ENCODE results near the gene MED13.
A peak's percentile ranks its signal among the peaks of the same experiment; 100 is the strongest.

Gene MED13

DNA sequence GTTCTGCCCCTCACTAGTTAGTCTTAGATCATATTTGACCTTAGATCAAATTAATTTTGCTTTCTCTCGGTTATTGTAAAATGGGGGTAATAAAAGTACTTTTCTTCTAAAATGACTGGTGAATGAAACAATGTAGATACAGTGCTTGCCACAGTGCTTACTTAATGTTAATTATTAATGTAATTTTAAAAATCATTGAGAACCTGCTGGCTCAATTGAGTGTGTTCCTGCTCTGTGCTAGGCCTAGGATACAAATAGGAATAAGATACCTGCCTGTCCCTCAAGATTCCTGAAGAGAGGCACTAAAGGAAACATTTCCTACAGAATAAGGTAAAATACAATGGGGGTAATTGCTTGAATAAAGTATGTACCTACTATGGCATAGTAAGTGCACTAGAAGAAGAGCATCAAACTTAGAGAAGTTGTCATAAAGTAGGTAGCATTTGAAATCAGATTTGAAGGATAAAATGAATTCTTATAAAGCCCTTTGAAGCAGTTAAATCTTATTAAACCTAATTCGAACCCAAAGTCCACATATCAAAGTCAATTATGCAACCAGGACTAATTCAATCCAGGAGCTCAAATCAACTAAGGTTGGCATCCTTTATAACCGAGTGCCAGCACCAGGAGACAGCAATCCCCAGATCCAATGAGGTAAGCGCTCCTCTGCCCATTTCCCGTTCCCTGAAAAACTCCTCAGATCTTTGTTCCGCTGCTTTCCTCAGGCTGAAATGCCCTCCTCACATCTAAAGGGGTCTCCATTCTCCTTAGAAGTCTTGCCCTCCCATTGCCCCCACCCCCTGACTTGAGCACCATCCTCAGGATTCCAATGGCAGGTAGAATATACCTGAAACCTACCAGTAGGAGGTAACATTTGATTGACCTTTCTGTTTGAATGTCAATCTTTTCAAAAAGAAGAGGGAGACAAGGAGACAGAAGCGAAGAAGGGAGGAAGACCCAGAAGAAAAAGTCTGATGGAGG, 2.4 kb upstream of the MED13 start:
- no peaks in the 10 kb centered on the region for H3K27me3 ChIP-seq (ENCODE audit: low read depth, low read length)
- H3K4me1 ChIP-seq (ENCODE audit: control insufficient read depth in 1 of 2, insufficient read depth in 2 of 2, low read length in 2 of 2): peaks cover 11 to 16% of the 10 kb centered on the region in 2 donors
- peaks cover 0 to 13% of the 10 kb centered on the region in 2 donors for H3K36me3 ChIP-seq (ENCODE audit: control insufficient read depth in 1 of 2, insufficient read depth in 2 of 2, low read length in 2 of 2)
- H3K27ac ChIP-seq (ENCODE audit: low read length): no peak overlapping the region
- H3K4me3 ChIP-seq (ENCODE audit: low read depth in 1 of 2, low read length in 2 of 2): no peak overlapping the region
- no peaks in the 10 kb centered on the region for H3K9me3 ChIP-seq (ENCODE audit: control insufficient read depth in 1 of 2, low read length in 2 of 2)

DNA sequence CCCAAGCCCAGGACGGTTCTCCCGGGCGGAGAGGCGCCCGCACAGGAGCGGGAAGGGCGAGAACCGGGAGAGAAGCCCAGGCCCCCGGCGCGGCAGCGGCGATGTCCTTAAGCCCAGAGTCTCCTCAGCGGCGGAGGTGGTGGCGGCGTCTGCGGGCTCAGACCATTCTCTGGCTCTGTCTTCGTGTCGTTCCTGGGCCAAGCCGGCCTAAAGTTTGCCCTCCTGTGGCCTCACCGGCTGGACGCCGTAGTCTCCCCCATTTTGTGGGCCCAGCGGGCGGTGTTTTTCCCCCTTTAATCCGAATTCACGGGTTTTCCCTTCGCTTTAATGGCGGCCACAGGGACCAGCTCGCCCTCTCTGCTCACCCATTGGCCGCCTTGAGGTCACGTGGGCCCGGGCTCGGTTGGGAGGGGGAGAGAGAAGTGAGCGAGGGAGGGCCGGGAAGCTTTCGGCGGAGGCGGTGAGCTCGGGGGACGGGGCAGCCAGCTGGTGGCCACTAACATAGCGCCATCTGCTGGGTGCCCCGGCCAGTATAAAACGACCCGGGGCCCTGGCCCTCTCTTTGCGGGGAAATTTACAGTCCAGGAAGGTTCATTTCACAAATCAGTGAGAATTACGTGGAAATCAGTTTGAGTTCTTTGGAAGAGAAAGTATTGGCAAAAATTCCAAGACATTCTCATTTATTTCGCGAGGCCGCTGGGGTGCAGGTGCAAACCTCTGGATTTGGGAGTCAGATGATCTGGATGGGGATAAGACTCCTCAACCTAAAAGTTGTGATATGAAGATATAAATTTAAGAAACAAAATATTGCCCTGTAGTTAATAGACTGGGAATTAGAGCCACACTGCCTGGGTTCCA, 762 bp upstream of the MED13 start:
- peaks cover 19 to 24% of the 10 kb centered on the region in 2 donors for H3K4me1 ChIP-seq (ENCODE audit: control insufficient read depth in 1 of 2, insufficient read depth in 2 of 2, low read length in 2 of 2)
- peaks cover 0 to 15% of the 10 kb centered on the region in 2 donors for H3K36me3 ChIP-seq (ENCODE audit: control insufficient read depth in 1 of 2, insufficient read depth in 2 of 2, low read length in 2 of 2)
- peak overlapping the region; percentile 79 to 95 for H3K4me3 ChIP-seq (ENCODE audit: low read depth in 1 of 2, low read length in 2 of 2)
- peak overlapping the region; percentile 95 for H3K27ac ChIP-seq (ENCODE audit: low read length)
- H3K9me3 ChIP-seq (ENCODE audit: control insufficient read depth in 1 of 2, low read length in 2 of 2): no peaks in the 10 kb centered on the region
- no peaks in the 10 kb centered on the region for H3K27me3 ChIP-seq (ENCODE audit: low read depth, low read length)

DNA sequence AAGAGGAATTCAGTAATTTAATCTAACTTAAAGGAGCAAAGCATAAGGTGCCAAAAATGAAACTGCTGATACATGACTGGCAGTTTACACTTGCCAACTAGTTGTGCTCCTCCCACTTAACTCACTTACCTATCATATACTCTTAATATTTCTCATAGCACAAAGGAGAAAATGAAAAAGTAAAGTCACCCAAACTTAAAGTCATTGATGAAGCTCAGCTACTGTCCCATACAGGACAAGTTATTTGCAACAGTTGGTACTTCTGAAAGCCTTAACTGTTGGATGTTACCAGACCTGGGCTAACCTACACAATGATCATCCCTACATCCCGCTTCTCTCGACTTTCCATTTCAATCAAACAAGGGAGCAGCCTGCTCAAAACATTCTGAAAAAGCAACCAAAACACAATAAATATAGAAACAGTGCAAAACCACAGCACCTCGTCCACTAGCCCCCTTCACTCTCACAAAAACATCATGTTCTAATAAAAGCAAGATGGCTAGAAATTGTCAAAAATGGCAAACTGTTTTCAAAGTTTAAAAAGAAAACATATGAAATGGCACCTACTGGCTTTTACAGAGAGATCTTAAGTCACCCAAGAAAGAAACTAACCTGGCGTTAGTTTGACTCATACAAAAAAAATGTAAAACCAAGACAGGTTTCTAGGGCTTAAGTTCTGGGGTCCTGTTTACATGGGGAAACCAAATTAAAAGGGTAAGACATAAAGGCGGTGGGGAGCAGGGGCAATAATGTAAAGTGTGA, 868 bp downstream of the MED13 start:
- peak overlapping the region; percentile 91 for H3K27ac ChIP-seq (ENCODE audit: low read length)
- peak overlapping the region; percentile 95 to 98 for H3K4me3 ChIP-seq (ENCODE audit: low read depth in 1 of 2, low read length in 2 of 2)
- peaks cover 0 to 23% of the 10 kb centered on the region in 2 donors for H3K36me3 ChIP-seq (ENCODE audit: control insufficient read depth in 1 of 2, insufficient read depth in 2 of 2, low read length in 2 of 2)
- no peaks in the 10 kb centered on the region for H3K27me3 ChIP-seq (ENCODE audit: low read depth, low read length)
- H3K4me1 ChIP-seq (ENCODE audit: control insufficient read depth in 1 of 2, insufficient read depth in 2 of 2, low read length in 2 of 2): peaks cover 24 to 34% of the 10 kb centered on the region in 2 donors
- no peaks in the 10 kb centered on the region for H3K9me3 ChIP-seq (ENCODE audit: control insufficient read depth in 1 of 2, low read length in 2 of 2)

DNA sequence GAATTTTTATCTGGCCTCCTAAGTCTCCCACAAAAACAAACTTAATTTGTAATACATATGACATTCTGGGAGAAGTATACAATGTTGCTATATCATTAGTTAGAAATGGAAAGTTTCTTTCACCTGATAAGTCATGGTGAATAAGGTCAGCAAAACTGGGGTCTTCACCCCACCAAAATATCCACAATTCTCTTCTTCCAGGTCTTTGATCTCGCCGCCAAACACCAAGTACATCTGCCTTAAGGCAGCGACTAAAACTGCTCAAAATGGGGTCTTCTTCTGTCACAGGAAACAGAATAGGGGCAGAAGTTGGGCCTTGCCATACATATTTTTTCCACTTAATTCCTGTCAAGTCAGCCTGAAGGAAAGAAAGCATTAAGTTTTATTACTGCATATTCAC, 2.1 kb downstream of the MED13 start:
- Histone ChIP-seq H3K9me3 (ENCODE audit: control insufficient read depth in 1 of 2, low read length in 2 of 2) (no peaks in the 10 kb centered on the region), H3K4me1 (ENCODE audit: control insufficient read depth in 1 of 2, insufficient read depth in 2 of 2, low read length in 2 of 2) (peaks cover 25 to 40% of the 10 kb centered on the region in 2 donors), H3K4me3 (ENCODE audit: low read depth in 1 of 2, low read length in 2 of 2) (peak overlapping the region; percentile 95 to 98), H3K27ac (ENCODE audit: low read length) (peak overlapping the region; percentile 32), H3K36me3 (ENCODE audit: control insufficient read depth in 1 of 2, insufficient read depth in 2 of 2, low read length in 2 of 2) (peaks cover 0 to 23% of the 10 kb centered on the region in 2 donors), H3K27me3 (ENCODE audit: low read depth, low read length) (no peaks in the 10 kb centered on the region)

DNA sequence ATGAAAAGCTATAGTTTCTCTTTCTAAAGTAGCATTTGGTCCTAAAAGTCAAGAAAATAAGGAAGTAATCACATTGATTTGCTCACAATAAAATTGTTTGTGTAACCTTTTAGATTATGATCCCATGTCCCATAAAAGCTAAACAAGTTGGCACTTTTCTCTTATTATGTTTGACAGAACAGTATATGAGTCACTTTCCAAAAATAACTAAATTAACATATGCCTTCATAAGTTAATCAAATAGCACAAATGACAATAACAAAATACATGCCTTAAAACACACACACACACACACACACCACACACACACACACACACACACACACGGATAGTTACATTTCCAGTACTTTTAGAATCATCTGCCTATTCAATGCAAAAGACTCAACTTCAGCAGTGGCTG, 2.8 kb downstream of the MED13 start:
- H3K4me3 ChIP-seq (ENCODE audit: low read depth in 1 of 2, low read length in 2 of 2): peak overlapping the region; percentile 95 to 98
- H3K36me3 ChIP-seq (ENCODE audit: control insufficient read depth in 1 of 2, insufficient read depth in 2 of 2, low read length in 2 of 2): peaks cover 2 to 23% of the 10 kb centered on the region in 2 donors
- no peaks in the 10 kb centered on the region for H3K9me3 ChIP-seq (ENCODE audit: control insufficient read depth in 1 of 2, low read length in 2 of 2)
- H3K27me3 ChIP-seq (ENCODE audit: low read depth, low read length): no peaks in the 10 kb centered on the region
- H3K27ac ChIP-seq (ENCODE audit: low read length): peak overlapping the region; percentile 32
- H3K4me1 ChIP-seq (ENCODE audit: control insufficient read depth in 1 of 2, insufficient read depth in 2 of 2, low read length in 2 of 2): peaks cover 31 to 46% of the 10 kb centered on the region in 2 donors

DNA sequence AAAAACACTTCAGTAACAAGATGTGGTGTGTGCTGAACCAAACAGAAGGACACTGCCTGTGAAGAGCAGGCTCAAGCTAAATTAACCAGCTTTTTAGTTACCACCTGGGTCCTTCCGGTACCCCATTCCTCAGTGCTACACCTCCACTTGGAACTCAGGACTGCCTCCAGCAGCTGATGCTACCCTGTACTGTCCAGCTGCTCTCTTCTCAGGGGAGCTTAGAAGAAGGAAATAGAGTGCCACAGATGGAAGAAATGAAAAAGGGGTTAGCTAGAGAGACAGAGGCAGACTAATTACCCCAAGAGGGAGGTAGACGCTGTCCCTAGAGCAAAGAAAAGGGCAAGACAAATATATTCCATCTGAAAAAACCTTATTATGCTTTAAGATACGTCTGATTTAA, 5.7 kb downstream of the MED13 start:
- Histone ChIP-seq H3K9me3 (ENCODE audit: control insufficient read depth in 1 of 2, low read length in 2 of 2) (no peaks in the 10 kb centered on the region), H3K4me1 (ENCODE audit: control insufficient read depth in 1 of 2, insufficient read depth in 2 of 2, low read length in 2 of 2) (peaks cover 30 to 59% of the 10 kb centered on the region in 2 donors), H3K4me3 (ENCODE audit: low read depth in 1 of 2, low read length in 2 of 2) (no peak overlapping the region), H3K27me3 (ENCODE audit: low read depth, low read length) (no peaks in the 10 kb centered on the region), H3K36me3 (ENCODE audit: control insufficient read depth in 1 of 2, insufficient read depth in 2 of 2, low read length in 2 of 2) (peaks cover 5 to 22% of the 10 kb centered on the region in 2 donors), H3K27ac (ENCODE audit: low read length) (no peak overlapping the region)

DNA sequence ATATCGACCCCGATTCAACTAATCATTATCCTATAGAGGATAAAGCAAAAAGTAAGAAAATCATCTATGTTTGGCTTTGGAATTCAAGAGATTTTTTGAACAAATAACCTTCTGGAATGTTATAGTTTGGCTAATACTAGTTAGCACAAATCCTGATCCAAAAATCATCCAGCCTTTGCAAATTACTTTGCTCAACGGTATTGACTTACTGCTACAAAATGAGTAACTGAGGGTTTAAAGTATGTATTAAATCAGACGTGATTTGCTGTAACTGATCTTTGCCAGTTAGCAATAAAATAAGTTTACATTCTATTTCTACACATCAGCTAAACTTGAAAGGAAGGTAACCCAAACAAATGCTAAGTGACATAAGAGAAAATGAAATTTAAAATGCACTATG, 6.5 kb downstream of the MED13 start:
- Histone ChIP-seq H3K4me3 (ENCODE audit: low read depth in 1 of 2, low read length in 2 of 2) (no peak overlapping the region), H3K27ac (ENCODE audit: low read length) (no peak overlapping the region), H3K36me3 (ENCODE audit: control insufficient read depth in 1 of 2, insufficient read depth in 2 of 2, low read length in 2 of 2) (peaks cover 5 to 18% of the 10 kb centered on the region in 2 donors), H3K27me3 (ENCODE audit: low read depth, low read length) (no peaks in the 10 kb centered on the region), H3K9me3 (ENCODE audit: control insufficient read depth in 1 of 2, low read length in 2 of 2) (no peaks in the 10 kb centered on the region), H3K4me1 (ENCODE audit: control insufficient read depth in 1 of 2, insufficient read depth in 2 of 2, low read length in 2 of 2) (peaks cover 30 to 59% of the 10 kb centered on the region in 2 donors)

DNA sequence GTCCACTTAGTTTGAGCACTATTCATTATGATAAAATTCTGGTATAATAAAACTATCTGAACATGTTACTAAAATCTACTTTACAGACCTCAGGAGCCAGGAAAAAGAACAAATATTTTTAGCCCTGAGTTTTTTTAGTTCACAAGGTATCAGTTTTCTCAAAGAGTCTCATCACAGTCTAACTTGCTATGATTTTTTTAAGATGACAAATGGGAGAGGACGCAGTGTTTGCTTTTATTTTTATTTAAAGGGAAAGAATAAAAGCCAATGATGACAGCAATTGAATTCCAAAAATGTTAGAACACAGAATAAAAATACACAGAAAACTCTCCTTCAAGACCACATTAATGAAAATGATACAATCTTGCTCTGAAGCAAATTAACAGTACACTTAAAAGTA, 7.4 kb downstream of the MED13 start:
- H3K4me1 ChIP-seq (ENCODE audit: control insufficient read depth in 1 of 2, insufficient read depth in 2 of 2, low read length in 2 of 2): peaks cover 22 to 57% of the 10 kb centered on the region in 2 donors
- no peak overlapping the region for H3K4me3 ChIP-seq (ENCODE audit: low read depth in 1 of 2, low read length in 2 of 2)
- H3K27me3 ChIP-seq (ENCODE audit: low read depth, low read length): no peaks in the 10 kb centered on the region
- peaks cover 5 to 18% of the 10 kb centered on the region in 2 donors for H3K36me3 ChIP-seq (ENCODE audit: control insufficient read depth in 1 of 2, insufficient read depth in 2 of 2, low read length in 2 of 2)
- H3K9me3 ChIP-seq (ENCODE audit: control insufficient read depth in 1 of 2, low read length in 2 of 2): no peaks in the 10 kb centered on the region
- no peak overlapping the region for H3K27ac ChIP-seq (ENCODE audit: low read length)

DNA sequence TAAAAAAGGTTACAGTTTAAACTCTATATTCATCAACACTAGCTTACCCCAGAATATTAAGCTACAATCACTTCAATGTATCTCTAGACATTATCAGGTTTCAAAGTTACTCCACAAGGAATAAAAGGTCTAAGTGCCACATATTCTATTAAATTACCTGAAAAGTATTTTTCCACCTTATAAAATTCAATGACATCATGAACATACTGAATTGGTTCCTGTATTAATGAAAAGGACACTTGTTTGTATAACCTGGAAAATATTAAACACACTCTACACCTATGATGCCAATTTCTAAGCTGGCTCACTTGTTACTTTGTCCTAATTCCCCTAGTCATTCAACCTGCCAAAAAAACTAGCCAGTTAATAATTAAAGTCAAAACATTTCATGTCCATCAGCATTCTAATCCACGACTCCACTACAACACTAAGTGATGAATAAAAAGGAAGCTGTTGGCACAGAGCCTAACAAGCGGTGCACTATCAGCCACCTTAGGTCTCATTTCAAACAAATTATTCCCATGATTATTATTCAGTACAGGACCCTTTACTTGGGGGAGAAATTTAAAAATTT, 12.2 kb downstream of the MED13 start:
- Histone ChIP-seq H3K36me3 (ENCODE audit: control insufficient read depth in 1 of 2, insufficient read depth in 2 of 2, low read length in 2 of 2) (peaks cover 19 to 26% of the 10 kb centered on the region in 2 donors), H3K4me3 (ENCODE audit: low read depth in 1 of 2, low read length in 2 of 2) (no peak overlapping the region), H3K9me3 (ENCODE audit: control insufficient read depth in 1 of 2, low read length in 2 of 2) (no peaks in the 10 kb centered on the region), H3K4me1 (ENCODE audit: control insufficient read depth in 1 of 2, insufficient read depth in 2 of 2, low read length in 2 of 2) (peaks cover 10 to 28% of the 10 kb centered on the region in 2 donors), H3K27ac (ENCODE audit: low read length) (no peak overlapping the region), H3K27me3 (ENCODE audit: low read depth, low read length) (no peaks in the 10 kb centered on the region)

DNA sequence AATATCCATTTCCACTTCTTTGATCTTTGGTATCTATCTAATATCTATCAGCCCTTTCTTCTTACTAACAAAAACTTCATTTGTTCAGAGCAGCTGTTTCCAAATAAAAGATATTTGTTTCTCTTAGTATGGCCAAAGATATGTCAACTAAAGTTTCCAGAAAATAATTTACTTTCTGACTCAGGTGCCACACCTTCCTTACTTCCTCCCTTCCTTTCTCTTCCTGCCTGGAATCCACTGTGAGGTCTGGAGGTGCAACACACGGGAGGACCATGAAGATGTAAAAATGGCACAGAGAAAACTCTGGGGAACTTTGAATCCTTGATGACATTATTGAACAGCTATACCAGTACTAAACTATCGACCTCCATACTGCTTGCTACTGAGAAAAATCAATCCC, 14.0 kb downstream of the MED13 start:
- Histone ChIP-seq H3K4me3 (ENCODE audit: low read depth in 1 of 2, low read length in 2 of 2) (no peak overlapping the region), H3K27ac (ENCODE audit: low read length) (no peak overlapping the region), H3K36me3 (ENCODE audit: control insufficient read depth in 1 of 2, insufficient read depth in 2 of 2, low read length in 2 of 2) (peaks cover 21 to 22% of the 10 kb centered on the region in 2 donors), H3K27me3 (ENCODE audit: low read depth, low read length) (no peaks in the 10 kb centered on the region), H3K9me3 (ENCODE audit: control insufficient read depth in 1 of 2, low read length in 2 of 2) (no peaks in the 10 kb centered on the region), H3K4me1 (ENCODE audit: control insufficient read depth in 1 of 2, insufficient read depth in 2 of 2, low read length in 2 of 2) (peaks cover 0 to 12% of the 10 kb centered on the region in 2 donors)
